Memory B cell (primary cell): Measurements from ENCODE around the gene PGBD5.

Source experiments
- ATAC-seq: fragments of 150-1000 bp; cut with Tn5 transposase; 2 replicates; pipeline ENCODE4 v1.10.0; 2021; ENCODE audit warnings: low read depth, mild to moderate bottlenecking, moderate library complexity
- DNase-seq, 2 donors: peaks; one replicate each; pipeline ENCODE4 v3.0.0; 2022; ENCODE audit warnings: low spot score in 2 of 2
- H3K27ac Mint-ChIP-seq: one replicate; pipeline ENCODE4 v1.8.0; 2022; ENCODE audit warnings: mild to moderate bottlenecking, moderate library complexity, mixed read lengths
- H3K27me3 Mint-ChIP-seq: one replicate; pipeline ENCODE4 v1.8.0; 2022; ENCODE audit warnings: mixed read lengths
- H3K36me3 Mint-ChIP-seq: one replicate; pipeline ENCODE4 v1.8.0; 2022; ENCODE audit warnings: mild to moderate bottlenecking, mixed read lengths
- H3K4me1 Mint-ChIP-seq: one replicate; pipeline ENCODE4 v1.8.0; 2022; ENCODE audit warnings: mixed read lengths
- H3K4me3 Mint-ChIP-seq: one replicate; pipeline ENCODE4 v1.8.0; 2022; ENCODE audit warnings: mild to moderate bottlenecking, moderate library complexity, mixed read lengths
- H3K9me3 Mint-ChIP-seq: one replicate; pipeline ENCODE4 v1.8.0; 2022; ENCODE audit warnings: mixed read lengths

PGBD5 gene

DNA sequence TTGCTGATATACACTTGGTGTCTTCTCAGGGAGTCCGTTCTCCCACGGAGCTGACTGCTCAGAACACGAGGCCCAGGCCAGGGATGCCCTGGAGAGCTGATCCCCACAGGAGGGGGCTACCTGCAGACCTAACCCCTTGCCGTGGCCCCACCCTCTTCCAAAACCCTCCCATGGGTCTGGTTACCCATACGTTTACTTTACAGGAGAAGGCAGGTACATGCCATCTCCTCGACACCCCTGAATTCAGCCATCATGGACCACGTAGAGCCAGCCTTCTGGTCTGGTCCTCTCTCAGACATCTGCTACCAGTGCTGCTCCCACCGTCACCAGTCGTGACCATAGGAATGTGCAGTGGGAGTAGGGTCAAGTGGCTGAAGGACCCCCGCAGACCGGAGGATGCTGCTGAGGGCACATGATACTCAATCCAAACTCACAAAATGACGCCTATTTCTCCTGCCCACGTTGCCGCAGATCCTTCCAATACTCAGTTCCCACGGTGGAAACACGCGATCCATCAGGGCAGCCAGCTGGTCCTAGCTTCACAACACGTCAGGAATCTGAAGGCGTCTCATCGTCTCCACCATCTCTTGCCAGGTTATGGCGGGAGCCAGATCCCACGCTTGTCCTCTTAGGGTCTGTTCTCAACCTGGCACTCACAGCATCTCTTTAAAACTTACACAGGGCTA lies 26.7 kb downstream of the PGBD5 start:
- DNase-seq (no peak), ATAC-seq (no peak)
- peaks cover 26% of the 10 kb centered on the region for H3K27me3 Mint-ChIP-seq
- H3K27ac Mint-ChIP-seq: no peak overlapping the region
- no peaks in the 10 kb centered on the region for H3K4me1 Mint-ChIP-seq
- H3K36me3 Mint-ChIP-seq: peaks cover 3% of the 10 kb centered on the region
- no peak overlapping the region for H3K4me3 Mint-ChIP-seq
- H3K9me3 Mint-ChIP-seq: peaks cover 2% of the 10 kb centered on the region

DNA sequence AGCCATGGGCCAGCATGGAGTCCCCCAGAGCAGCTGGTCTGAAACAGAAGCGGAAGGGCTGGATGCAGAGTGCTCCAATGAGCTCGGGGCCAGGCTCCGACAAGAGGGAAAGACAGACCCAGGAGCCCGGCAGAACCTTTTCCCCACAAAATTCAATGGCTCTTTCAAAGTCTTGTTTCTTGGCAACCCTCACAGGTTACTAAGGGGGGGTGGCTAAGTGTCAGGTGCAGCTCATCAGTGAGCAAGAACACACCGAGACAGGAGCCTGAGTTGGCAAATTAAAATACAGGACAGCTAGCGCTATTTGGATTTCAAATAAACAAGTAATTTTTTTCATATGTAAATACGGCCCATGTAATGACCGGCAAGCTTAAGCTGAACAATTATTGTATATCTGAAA lies 27.3 kb downstream of the PGBD5 start:
- ATAC-seq (no peak), DNase-seq (no peak)
- Mint-ChIP-seq H3K9me3 (peaks cover 3% of the 10 kb centered on the region), H3K27ac (no peak overlapping the region), H3K27me3 (peaks cover 26% of the 10 kb centered on the region), H3K4me1 (no peaks in the 10 kb centered on the region), H3K36me3 (peaks cover 3% of the 10 kb centered on the region), H3K4me3 (no peak overlapping the region)

DNA sequence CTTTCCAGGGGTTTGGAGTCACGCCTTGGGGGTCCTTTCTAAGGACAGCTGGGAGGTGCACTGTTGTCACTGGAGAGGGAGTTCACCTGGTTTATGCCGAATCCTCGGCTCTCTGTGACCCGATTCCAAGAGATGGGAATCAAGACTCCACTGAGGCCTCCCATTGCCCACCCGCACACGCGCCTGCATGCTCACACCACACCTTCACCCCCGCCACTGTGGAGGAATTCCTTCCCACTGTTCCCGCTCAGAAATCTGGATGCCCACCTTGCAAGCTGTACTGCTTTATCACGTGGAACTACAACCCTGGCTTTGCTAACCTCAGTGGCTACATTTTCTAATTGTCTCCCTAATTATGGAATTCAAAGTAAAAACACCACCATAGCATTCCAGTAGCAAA lies 29.2 kb downstream of the PGBD5 start:
- no peak for ATAC-seq

GRCh38 chr1:230395932-230396331 lies 30.2 kb downstream of the PGBD5 start:
- Mint-ChIP-seq H3K36me3 (peaks cover 3% of the 10 kb centered on the region), H3K4me3 (no peak overlapping the region), H3K27ac (no peak overlapping the region), H3K9me3 (peaks cover 4% of the 10 kb centered on the region), H3K4me1 (no peaks in the 10 kb centered on the region), H3K27me3 (peaks cover 28% of the 10 kb centered on the region)
- no peak for ATAC-seq
- DNase-seq: no peak

More for the DNA sequence above, 29.2 kb downstream of the PGBD5 start:
- Mint-ChIP-seq H3K36me3 (peaks cover 3% of the 10 kb centered on the region), H3K27ac (no peak overlapping the region), H3K4me1 (no peaks in the 10 kb centered on the region), H3K9me3 (peaks cover 4% of the 10 kb centered on the region), H3K4me3 (no peak overlapping the region), H3K27me3 (peaks cover 31% of the 10 kb centered on the region)
- no peak for DNase-seq

GRCh38 chr1:230394741-230395140 lies 31.4 kb downstream of the PGBD5 start:
- DNase-seq: no peak
- no peak for ATAC-seq
- no peak overlapping the region for H3K4me3 Mint-ChIP-seq
- no peak overlapping the region for H3K27ac Mint-ChIP-seq
- H3K36me3 Mint-ChIP-seq: peaks cover 3% of the 10 kb centered on the region
- no peaks in the 10 kb centered on the region for H3K4me1 Mint-ChIP-seq
- peaks cover 19% of the 10 kb centered on the region for H3K27me3 Mint-ChIP-seq
- H3K9me3 Mint-ChIP-seq: peaks cover 4% of the 10 kb centered on the region

GRCh38 chr1:230394134-230394533 lies 32.0 kb downstream of the PGBD5 start:
- H3K4me1 Mint-ChIP-seq: no peaks in the 10 kb centered on the region
- ATAC-seq: no peak
- peaks cover 3% of the 10 kb centered on the region for H3K36me3 Mint-ChIP-seq
- peaks cover 4% of the 10 kb centered on the region for H3K9me3 Mint-ChIP-seq
- H3K4me3 Mint-ChIP-seq: no peak overlapping the region
- H3K27ac Mint-ChIP-seq: no peak overlapping the region
- DNase-seq: no peak
- peaks cover 17% of the 10 kb centered on the region for H3K27me3 Mint-ChIP-seq

DNA sequence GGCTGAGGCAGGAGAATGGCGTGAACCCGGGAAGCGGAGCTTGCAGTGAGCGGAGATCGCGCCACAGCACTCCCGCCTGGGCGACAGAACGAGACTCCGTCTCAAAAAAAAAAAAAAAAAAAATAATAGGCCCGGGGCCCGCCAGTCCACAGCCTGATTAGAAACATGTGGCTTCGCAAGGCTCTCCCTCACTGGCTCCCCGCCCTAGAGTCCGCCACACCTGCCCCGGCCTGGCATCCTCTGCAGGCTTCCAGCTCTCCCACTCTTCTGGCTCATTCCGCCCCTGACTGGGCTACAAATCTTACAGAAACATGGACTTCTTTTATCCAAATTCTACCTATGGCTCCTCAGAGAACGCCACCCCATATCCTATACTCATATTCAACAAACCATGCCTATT lies 32.4 kb downstream of the PGBD5 start:
- peaks cover 17% of the 10 kb centered on the region for H3K27me3 Mint-ChIP-seq
- peaks cover 3% of the 10 kb centered on the region for H3K36me3 Mint-ChIP-seq
- peaks cover 4% of the 10 kb centered on the region for H3K9me3 Mint-ChIP-seq
- no peak overlapping the region for H3K27ac Mint-ChIP-seq
- H3K4me1 Mint-ChIP-seq: no peaks in the 10 kb centered on the region
- DNase-seq: no peak
- H3K4me3 Mint-ChIP-seq: no peak overlapping the region
- no peak for ATAC-seq

DNA sequence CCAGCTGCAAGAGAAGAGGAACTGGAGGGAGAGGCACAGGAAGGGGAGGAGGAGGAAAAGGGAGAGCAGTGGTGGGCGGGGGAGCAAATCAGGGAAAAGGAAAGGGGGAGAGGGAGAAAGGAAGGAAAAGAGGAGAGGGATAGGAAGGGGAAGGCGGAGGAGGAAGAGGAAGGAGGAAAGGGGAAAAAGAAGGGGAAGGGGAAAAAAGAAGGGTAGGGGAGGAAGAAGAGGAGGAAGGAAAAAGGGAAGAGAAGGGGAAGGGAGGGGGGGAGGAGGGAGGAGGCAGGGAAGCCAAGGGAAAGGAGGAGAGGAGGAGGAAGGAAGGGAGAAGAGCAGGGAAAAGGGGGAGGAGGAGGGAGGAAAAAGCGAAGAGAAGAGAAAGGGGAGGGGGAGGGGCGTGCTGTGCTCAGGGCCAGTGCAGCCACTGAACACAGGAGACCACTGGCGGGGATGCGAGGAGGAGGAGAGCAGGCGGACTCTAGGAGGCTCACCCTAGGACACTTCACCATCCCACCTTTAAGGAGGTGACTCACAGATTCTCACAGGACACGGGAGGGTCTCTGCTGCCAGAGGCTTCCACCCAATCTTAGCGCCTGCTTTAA lies 33.1 kb downstream of the PGBD5 start:
- Mint-ChIP-seq H3K4me3 (no peak overlapping the region), H3K36me3 (peaks cover 3% of the 10 kb centered on the region), H3K27me3 (peaks cover 13% of the 10 kb centered on the region), H3K9me3 (peaks cover 4% of the 10 kb centered on the region), H3K27ac (no peak overlapping the region), H3K4me1 (no peaks in the 10 kb centered on the region)
- ATAC-seq (no peak), DNase-seq (no peak)

GRCh38 chr1:230392536-230392909 lies 33.6 kb downstream of the PGBD5 start:
- Mint-ChIP-seq H3K36me3 (peaks cover 3% of the 10 kb centered on the region), H3K27me3 (peaks cover 15% of the 10 kb centered on the region), H3K9me3 (peaks cover 4% of the 10 kb centered on the region), H3K27ac (no peak overlapping the region), H3K4me3 (no peak overlapping the region), H3K4me1 (no peaks in the 10 kb centered on the region)
- ATAC-seq: no peak
- no peak for DNase-seq

DNA sequence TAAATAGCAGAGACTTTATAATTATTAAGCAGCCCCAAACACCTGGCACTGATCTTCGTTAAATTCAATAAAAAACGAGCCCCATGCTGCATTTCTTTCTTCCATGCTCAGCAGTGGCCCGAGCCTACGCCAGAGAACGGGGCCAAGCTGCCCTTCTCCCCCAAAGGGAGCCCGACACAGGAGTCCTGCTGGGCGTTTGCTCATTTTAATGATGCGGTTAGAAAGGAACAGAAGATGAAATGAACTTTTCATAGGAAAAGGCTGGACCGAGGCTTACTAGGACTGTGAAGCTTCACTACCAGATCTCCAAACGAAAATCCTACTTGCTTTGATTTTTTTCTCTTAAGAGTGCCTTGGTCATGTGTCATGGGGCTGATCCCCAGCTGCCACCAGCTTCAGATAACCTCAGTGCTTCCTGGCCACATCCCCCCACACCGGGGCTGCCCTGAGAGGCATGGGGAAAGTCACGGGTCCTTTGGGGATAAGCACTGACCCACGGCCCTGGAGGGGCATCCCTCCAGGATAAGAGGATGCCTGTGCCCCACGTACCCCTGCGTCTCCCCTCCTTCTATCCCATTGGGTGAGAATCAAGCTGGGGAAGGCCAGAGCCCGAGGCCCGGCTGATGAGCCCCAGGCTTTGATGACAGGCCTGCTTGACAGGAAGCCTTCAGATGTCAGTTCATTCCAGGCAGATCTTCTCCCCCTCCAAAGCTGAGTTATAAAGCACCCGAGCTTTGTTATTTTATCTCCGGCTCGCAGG lies 34.2 kb downstream of the PGBD5 start:
- H3K4me3 Mint-ChIP-seq: no peak overlapping the region
- DNase-seq (no peak), ATAC-seq (no peak)
- H3K9me3 Mint-ChIP-seq: peaks cover 4% of the 10 kb centered on the region
- peaks cover 3% of the 10 kb centered on the region for H3K36me3 Mint-ChIP-seq
- H3K27ac Mint-ChIP-seq: no peak overlapping the region
- H3K4me1 Mint-ChIP-seq: no peaks in the 10 kb centered on the region
- H3K27me3 Mint-ChIP-seq: peaks cover 15% of the 10 kb centered on the region

DNA sequence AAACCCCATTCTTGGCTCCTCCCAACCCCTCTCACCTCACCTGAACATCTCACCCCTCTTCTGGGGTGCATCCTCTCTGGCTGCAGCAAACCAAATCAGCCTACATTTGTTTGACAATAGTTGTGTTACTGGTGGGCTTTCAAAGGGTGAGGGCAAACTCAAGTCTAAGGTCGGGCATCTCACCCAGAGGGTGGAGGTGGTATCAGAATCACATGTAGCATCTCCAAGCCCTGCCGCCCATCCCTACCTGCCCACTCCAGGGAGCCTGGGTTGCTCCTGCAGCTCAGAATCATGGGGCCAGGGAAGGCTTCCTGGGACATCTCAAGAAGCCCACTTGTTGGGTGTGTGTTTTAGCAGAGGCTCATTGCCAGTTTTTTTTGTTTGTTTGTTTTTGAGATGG lies 35.8 kb downstream of the PGBD5 start:
- peaks cover 1% of the 10 kb centered on the region for H3K9me3 Mint-ChIP-seq
- no peaks in the 10 kb centered on the region for H3K36me3 Mint-ChIP-seq
- H3K27ac Mint-ChIP-seq: no peak overlapping the region
- peaks cover 10% of the 10 kb centered on the region for H3K27me3 Mint-ChIP-seq
- no peak for ATAC-seq
- H3K4me3 Mint-ChIP-seq: no peak overlapping the region
- DNase-seq: no peak
- H3K4me1 Mint-ChIP-seq: no peaks in the 10 kb centered on the region

DNA sequence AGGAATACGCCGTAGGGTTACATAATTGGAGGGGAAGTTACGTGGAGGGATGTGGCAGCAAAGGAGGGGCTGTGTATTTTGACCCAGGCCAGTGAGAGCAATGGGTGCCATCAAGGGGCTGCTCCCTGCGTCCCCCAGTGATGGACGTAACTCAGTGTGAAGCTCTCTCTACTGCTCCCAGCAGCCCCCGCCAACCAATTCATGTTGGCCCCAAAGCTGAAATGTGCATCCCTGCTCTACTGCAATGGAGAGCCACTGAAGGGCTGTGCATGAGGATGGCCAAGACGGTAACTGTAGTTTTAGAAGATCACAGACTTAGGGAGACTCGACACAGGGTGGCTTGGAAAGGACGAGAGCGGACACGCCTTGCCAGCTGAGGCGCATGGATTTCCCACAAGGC lies 38.3 kb downstream of the PGBD5 start:
- H3K27ac Mint-ChIP-seq: no peak overlapping the region
- no peaks in the 10 kb centered on the region for H3K4me1 Mint-ChIP-seq
- H3K36me3 Mint-ChIP-seq: no peaks in the 10 kb centered on the region
- peaks cover 14% of the 10 kb centered on the region for H3K27me3 Mint-ChIP-seq
- ATAC-seq (no peak), DNase-seq (no peak)
- no peaks in the 10 kb centered on the region for H3K9me3 Mint-ChIP-seq
- H3K4me3 Mint-ChIP-seq: no peak overlapping the region

DNA sequence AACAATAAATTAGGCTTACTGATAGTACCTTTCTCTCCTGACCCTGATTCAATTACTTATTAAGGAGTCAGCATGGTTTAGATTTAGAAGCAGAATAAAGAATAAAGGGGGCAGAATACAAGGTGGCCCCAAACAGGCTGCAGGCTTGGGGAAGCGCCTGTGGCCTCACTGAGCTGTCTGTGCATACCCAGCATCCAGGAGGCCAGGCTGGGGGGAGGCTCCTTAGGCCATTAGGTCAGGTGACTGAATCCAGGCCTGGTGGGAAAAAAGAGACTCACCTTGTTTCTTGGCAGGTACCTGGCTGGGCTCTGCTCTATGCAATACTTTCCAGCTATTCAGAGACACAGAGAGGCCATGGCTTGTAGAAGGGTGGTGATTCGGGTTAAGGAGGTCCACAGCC lies 38.8 kb downstream of the PGBD5 start:
- Mint-ChIP-seq H3K27me3 (peaks cover 10% of the 10 kb centered on the region), H3K9me3 (no peaks in the 10 kb centered on the region), H3K4me3 (no peak overlapping the region), H3K36me3 (no peaks in the 10 kb centered on the region), H3K27ac (no peak overlapping the region), H3K4me1 (no peaks in the 10 kb centered on the region)
- DNase-seq (no peak), ATAC-seq (no peak)

- no peaks in the 10 kb centered on the region for H3K36me3 Mint-ChIP-seq
- H3K27me3 Mint-ChIP-seq: peaks cover 10% of the 10 kb centered on the region
- no peak overlapping the region for H3K27ac Mint-ChIP-seq
- DNase-seq (no peak), ATAC-seq (no peak)
- no peaks in the 10 kb centered on the region for H3K4me1 Mint-ChIP-seq
- H3K4me3 Mint-ChIP-seq: no peak overlapping the region
- H3K9me3 Mint-ChIP-seq: no peaks in the 10 kb centered on the region
Measured at GRCh38 chr1:230386637-230387262, 39.4 kb downstream of the PGBD5 start.
